Measurements from ENCODE around the gene PCDH10.

DNA sequence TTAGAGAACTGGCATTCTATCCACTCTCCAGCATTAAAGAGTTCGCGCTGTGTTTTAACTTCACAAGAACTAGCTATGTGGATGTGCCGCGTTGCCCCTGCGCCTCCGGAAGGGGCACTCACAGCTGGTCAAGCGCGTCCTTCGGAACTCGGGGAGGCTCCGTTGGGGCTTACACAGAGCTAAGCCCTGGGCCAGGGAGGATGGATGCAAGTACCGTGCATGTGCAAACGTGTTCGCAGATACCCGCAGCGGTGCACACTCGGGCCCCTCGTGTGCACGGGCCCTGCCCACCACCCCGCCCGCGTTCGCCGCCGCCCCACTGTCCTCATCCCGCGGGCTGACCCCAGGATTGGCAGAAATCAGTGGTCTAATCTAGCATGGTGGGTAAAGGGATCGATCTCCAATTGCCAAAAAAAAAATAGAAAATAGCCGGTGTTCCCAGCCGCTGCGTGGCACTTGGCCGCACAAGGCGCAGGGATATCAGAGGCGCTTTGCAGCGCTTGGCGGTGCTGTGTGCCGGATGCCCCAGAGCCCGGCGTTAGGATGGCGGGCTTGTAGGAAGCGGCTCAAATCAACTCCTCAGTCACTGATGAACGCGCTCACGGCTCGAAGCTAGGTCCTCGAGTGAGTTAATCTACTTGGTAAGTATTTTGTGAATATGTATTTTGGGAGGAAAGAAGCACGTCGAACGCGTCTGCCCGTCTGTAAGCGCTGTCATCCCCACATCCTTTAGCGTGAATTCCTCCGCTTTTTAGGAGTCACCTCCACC lies 989 bp upstream of the PCDH10 start:
- TF ChIP-seq, protein P1, sequence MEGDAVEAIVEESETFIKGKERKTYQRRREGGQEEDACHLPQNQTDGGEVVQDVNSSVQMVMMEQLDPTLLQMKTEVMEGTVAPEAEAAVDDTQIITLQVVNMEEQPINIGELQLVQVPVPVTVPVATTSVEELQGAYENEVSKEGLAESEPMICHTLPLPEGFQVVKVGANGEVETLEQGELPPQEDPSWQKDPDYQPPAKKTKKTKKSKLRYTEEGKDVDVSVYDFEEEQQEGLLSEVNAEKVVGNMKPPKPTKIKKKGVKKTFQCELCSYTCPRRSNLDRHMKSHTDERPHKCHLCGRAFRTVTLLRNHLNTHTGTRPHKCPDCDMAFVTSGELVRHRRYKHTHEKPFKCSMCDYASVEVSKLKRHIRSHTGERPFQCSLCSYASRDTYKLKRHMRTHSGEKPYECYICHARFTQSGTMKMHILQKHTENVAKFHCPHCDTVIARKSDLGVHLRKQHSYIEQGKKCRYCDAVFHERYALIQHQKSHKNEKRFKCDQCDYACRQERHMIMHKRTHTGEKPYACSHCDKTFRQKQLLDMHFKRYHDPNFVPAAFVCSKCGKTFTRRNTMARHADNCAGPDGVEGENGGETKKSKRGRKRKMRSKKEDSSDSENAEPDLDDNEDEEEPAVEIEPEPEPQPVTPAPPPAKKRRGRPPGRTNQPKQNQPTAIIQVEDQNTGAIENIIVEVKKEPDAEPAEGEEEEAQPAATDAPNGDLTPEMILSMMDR (IDR thresholded peaks at IDR 0.05; ENCODE audit: low read length): no peak
- TF ChIP-seq EZH2 (optimal IDR thresholded peaks at IDR 0.05; ENCODE audit: low read depth, low read length): no peak

All from MM.1S (cell line).